ENCODE results near the gene ALB.

DNA sequence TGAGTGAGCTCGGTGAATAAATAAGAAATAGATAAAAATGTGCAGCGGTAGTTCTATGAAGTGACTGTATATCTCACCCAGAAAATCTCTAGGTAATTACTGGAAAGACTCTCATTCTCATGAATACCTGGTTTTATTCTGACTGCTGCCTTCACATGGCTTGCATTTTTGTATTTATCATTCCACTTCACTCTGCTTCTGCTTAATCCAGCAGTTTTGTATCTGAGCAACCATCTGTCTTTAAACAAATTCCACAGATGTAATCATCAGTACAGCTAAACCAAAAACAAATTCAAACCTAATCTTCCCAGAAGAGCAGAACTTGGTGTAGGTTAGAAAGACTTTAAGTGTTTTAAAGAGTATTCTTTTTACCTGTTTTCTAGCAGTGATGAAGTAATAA is 11.2 kb upstream of the ALB start:
- TF ChIP-seq, protein P1, sequence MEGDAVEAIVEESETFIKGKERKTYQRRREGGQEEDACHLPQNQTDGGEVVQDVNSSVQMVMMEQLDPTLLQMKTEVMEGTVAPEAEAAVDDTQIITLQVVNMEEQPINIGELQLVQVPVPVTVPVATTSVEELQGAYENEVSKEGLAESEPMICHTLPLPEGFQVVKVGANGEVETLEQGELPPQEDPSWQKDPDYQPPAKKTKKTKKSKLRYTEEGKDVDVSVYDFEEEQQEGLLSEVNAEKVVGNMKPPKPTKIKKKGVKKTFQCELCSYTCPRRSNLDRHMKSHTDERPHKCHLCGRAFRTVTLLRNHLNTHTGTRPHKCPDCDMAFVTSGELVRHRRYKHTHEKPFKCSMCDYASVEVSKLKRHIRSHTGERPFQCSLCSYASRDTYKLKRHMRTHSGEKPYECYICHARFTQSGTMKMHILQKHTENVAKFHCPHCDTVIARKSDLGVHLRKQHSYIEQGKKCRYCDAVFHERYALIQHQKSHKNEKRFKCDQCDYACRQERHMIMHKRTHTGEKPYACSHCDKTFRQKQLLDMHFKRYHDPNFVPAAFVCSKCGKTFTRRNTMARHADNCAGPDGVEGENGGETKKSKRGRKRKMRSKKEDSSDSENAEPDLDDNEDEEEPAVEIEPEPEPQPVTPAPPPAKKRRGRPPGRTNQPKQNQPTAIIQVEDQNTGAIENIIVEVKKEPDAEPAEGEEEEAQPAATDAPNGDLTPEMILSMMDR (IDR thresholded peaks at IDR 0.05) = no peak
- no peak for TF ChIP-seq POLR2A (IDR thresholded peaks at IDR 0.05)

All from thyroid gland (tissue), 4 donors.